Measurements from ENCODE around the gene ADAT2.
"Not testable (repeated sequence)": the region's sequence is repeated elsewhere in the genome, so short reads cannot be mapped to it uniquely, and the experiment has no call there.

ADAT2 gene

DNA sequence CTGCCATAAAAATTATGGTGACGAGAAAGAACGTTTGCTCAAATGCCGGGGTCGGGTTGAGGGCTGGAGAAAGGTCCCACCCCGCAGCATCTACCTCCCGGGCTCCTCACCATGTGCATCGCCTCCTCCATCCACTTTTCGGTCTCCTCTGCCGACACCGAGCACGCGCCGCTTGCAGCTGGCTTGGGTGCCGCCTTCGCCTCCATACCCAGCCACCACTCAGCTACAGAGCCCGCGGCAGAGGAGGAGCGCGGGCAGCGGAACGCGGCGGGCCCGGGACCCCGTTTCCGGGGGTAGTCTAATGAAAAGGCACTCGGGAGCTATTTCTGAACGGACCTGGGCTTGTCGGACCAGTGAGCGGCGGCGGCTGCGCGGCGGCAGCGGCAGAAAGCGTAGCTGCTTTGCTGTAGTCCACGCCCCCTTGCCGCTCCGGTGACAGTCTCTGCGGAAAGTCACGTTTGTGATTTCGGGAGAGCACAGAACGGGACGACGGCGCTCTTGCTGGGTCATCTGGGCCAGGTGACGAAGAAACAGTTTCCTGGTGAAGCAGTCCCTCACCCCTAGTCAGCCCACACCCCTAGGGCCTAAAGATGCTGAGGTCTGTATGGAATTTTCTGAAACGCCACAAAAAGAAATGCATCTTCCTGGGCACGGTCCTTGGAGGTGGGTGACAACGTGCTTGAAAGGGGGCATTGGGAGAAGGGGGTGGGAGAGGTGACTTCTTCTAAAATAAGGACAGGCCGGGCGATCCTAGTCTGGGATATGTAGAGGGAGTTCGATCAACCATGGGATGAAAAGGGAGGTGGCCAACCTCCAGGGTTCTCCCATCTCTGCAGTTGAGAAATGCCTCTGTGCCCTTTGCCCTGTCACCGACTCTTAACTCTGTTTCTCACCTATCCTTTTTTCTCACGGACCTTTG, at the start of gene ADAT2, which contains the start of gene PEX3:
Gene ADAT2, minus strand, starts transcription at position 243 of the 919 bp plus-strand sequence. Its CDS starts 37 bp downstream, at position 206.
Gene PEX3, plus strand, starts transcription at position 353 of the 919 bp plus-strand sequence. Its CDS starts 238 bp downstream, at position 591.
- peak; percentile 94 for DNase-seq

DNA sequence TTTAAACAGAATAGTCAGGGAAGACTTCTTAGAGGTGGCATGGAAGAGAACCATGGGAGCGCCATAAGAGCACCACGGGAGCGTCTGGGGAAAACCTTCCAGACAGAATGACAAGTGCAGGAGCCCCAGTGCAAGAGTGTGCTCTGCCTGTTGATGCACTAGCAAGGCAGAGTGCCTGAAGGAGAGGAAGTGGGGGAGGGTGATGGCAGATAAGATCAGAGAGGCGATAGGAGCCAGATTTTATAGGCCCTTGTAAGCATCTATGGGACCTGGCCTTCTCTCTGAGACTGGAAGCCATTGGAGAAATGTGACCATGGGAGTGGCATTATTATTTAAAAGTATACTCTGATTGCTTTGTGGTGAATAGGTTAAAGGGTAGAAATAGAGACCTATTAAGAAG, 47.9 kb upstream of the ADAT2 start:
- no peak for DNase-seq

DNA sequence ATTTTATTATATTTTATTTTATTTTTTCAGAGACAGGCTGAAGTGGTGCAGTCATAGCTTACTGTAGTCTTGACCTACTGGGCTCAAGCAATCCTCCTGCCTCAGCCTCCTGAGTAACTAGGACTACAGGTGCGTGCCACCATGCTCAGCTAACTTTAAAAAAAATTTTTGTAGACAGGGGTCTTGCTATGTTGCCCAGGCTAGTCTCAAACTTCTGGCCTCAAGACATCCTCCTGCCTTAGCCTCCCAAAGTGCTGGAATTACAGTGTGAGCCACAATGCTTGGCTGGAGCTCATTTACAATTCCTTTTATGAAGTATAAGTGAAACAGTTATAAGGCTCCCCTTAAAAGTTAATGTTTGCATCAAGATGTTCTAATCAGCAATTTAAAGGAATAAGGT, 46.5 kb upstream of the ADAT2 start:
- no peak for DNase-seq

DNA sequence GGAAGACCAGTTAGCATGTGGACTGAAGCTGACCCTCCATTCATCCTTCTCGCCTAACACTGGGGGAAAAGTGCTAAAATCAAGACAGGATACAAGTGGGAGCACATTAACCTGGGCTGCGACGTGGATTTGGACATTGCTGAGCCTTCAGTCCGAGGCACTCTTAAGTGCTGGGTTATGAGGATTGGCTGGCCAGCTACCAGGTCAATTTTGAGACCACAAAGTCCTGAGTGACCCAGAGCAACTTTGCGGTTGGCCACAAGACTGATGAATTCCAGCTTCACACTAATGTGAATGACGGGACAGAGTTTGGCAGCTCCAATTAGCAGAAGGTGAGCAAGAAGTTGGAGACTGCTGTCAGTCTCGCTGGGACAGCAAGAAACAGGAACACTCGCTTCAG, 40.3 kb upstream of the ADAT2 start:
- DNase-seq, result no peak

DNA sequence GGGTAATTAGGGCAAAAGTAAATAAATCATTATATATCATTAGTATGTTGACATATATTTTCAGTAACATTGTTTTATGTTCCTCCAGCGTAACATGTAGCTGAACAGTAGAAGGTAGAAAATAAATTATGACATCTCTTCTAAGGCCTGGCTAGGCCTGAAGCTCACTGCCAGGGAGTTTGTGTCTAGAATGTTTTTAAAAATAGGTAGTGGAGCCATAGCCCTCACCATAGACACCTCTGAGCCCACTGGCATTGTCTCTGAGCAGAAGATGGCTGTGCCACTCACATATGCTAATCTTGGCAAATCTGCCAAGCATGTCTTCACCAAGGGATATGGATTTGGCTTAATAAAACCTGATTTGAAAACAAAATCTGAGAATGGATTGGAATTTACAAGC, 39.7 kb upstream of the ADAT2 start:
- no peak for DNase-seq

DNA sequence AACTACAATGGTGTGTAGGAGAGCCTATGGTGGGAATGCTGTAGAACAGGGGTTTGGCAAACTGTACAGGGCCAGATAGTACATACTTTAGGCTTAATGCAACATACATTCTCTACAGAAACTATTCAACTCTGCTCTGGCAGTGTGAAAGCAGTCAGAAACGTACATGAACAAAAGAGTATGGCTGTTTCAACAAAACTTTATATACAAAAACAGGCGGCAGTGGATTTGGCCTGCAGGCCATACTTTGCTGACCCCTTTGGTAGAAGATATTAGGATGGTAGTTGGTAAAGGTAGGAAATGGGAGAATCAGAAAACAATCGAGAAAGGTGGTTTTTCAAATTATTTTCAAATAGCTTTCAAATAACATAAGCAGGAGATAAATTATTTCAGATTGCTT, 36.3 kb upstream of the ADAT2 start:
- no peak for DNase-seq

DNA sequence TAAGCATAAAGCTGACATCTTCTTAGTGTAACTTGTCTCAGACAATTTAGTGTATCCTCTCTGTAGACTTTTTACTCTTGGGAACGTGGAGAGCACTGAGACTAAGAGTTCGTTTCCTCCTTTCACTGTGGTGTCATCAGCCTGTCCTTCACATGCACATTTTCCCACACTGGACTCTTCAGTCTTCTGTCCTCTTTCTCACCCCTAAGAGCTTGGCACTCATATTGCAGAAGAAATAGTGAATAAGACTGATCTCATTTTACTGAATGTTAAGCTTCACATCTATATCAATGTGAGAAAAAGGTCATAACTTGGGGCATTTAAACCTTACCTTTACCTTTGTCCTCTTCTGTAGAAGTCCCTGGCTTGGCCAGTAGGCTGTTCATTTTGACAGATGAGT, 35.5 kb upstream of the ADAT2 start:
- no peak for DNase-seq

DNA sequence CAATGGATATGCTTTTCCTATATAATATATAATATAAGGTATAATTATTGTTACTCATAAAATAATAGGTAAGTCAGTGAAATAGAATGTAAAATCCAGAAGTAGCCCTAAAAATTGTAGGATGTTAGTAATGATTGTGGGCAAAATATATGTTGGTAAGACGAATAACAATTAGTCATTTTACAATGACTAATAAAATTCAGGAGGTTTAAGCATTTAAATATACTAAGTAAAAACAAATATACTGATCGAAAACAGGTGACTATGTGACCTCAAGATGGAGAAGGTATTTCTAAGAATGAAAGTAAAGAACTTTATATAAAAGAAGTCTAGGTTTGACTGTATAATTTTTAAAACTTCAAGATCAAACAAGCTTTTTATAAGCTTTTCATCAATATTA, 32.1 kb upstream of the ADAT2 start:
- DNase-seq, result no peak

DNA sequence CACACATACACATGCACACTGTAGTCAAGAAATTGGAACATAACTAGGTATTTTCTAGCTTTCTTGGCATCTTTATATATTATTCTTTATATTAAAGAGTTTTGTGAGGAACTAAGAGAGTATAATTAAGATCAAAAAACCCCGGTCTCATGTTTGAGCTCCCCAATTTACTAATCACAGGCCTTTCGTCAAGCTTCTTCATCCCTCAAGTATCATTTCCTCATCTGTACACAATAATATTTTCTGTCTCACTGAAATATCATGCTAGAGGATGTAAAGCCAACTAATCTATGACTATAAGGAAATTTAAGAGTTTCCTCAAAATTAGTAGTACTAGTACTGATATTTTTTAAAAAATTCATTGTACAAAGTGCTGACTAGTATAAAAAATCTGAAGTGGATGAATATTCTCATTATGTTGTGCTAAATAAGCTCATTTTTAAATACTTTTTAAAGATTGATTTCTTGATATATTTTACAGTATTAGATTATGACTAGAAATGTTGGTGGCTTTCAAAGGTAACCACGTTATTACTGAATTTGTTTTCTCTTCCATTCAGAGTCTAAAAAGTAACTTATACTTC, 28.1 kb upstream of the ADAT2 start:
- DNase-seq, result no peak

DNA sequence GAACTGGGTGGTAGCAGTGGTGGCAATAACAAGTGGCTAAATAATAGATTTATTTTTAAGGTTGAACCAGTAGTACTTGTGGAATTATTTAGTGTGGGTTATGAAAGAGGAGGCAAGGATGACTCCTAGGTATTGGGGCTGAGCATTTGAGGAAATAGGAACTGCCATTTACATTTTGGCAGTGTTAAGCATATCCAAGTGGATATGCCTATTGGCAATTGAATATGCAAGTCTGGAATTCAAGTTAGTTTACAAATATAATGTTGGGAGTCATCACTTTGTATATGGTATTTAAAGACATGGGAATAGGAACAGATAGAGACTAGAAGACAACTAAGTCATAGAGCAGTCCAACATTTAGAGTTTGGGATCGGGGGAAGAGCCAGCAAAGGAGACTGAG, 26.1 kb upstream of the ADAT2 start:
- DNase-seq, result no peak

DNA sequence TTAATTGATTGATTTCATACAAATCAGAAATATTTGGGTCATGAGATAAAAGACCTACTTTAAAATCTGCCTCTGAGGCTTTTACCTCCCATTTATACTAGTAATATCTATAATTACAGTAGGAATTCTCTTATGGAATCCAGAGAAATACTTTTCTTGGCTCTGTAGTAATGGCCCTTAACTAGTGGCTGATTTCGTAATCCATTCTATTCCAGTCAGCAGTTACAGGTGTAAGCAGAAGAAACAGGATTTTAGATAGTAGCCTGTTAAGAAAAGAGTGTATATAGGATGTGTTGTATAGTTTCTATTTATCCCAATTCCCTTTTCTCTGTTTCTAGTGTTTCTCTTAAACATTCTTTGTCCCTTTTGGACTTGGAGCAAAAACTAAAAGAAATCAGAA, 21.3 kb upstream of the ADAT2 start:
- DNase-seq, result no peak

DNA sequence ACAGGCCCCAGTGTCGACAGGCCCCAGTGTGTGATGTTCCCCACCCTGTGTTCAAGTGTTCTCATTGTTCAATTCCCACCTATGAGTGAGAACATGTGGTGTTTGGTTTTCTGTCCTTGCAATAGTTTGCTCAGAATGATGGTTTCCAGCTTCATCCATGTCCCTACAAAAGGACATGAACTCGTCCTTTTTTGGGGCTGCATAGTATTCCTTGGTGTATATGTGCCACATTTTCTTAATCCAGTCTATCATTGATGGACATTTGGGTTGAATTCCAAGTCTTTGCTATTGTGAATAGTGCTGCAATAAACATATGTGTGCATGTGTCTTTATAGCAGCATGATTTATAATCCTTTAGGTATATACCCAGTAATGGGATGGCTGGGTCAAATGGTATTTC, 18.3 kb upstream of the ADAT2 start:
- DNase-seq, result not testable (repeated sequence)

DNA sequence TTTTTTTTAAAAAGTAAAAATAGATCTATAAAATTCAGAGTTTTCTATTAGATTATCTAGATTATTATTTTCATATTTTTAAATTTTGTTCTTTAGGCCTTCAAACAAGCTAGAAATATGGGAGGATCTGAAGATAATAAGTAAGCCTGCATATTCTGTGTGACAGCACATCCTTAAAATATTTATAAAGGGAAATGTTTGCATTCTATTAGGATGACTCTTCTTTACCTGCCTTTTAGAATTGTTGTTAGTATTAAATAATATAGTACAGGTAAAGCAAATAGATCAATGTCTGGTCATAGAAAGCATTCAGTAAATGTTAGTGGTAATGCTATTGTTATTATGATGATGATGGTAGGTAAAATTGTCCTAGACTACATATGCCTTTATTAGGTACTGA, 17.5 kb upstream of the ADAT2 start:
- no peak for DNase-seq

DNA sequence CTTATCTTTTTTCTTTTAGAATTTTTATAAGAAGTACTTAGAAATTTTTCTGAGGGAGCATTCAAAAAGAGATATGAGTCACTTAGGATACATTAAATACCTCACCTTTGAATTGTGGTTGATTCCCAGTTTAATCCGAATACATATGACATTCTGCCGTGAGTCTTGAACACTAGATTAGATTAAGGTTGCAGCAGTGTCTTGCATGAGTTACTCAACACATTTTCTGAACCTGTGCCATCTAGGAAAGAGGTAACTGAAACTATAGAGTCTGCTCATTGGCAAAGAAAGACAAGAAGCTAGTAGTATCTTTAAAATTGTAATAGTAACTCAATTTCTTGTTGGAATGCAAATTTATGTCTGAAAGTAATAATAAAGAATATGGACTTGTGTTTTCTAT, 15.1 kb upstream of the ADAT2 start:
- no peak for DNase-seq

DNA sequence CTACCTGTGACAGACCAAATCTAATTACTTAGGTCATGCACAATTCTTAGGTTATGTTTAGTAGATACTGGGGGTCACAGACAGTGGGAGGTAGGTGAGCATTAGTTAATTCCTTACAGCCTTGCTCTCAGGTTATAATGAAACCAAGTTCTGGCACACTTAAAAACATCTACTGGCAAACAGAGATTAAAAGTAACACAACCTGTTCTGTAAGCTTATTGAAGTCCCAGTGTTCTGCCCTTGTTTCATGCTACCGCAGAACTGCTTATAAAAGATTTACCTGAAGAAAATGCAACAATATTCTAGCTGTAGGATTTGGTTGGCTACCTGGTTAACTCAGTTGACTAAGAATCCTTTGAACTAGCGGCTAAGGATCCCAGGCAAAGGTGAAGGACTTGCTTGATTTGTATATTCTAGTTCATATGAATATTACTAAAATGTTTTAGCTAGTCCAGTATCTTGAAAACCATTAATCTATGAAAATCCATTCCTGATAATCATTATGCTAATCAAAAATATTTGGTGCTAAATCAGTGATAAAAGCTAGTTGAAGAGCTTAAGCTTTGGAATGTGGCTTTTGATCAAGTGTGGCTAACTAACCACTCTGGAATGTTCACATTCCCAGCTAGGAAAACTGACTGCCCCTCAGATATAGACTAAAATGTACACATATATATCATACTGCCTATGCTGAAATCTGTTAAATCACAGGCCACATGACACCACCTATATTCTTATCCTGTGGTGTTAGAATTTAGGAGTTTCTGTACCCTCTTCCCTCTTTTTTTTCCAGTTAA, 7.3 kb upstream of the ADAT2 start:
- no peak for DNase-seq

DNA sequence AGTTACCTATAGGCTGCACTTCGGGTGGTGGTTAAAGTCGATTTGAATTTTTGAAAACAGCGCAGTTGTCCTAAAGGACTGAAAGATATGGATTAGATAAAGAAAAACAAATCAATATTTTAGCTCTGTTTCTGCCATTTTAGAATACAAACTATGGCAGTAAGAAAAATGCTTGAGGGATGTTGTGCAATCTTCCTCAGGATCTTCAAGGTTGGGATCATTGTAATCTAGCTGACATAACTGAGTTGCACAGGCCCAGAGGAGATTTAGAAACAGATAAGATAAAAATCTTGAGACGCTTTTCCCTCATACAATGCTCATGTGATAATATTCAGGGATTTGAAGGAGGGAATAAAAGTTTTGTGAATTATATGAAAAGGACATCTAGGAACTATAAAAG, 1.0 kb upstream of the ADAT2 start:
- no peak for DNase-seq

DNA sequence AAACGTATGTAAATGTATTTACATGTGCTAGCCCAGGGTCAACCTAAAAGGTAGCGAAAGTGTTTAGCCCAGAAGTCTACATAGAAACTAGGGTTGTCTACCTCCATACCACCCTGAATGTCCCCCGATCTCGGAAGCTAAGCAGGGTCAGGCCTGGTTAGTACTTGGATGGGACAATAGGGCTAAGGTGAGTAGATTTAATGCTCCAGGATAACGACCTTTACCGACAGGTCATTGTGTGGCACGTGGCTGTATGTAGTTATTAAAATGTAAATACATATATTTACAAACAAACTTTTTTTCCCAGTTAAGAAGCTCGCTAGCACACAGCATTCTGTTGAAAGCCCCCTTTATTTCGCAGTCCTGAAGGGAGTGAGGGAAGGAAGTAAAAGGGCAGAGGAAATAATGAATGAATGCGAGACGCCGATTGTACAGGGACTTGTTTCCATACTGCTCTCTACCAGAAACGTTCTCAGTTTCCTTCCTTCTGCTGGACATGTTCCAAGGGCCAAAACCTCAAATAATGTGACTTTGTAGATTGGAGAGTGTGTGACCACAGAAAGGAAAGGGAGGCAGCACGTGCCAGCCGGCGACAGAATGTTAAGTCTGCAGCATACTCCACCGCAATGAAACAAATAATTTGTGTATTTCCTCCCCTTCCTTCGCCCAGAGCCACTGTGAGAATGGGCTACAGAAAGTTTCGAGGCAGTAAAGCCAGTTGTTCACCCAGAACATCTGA, 612 bp downstream of the ADAT2 start:
- DNase-seq, result peak; percentile 30

DNA sequence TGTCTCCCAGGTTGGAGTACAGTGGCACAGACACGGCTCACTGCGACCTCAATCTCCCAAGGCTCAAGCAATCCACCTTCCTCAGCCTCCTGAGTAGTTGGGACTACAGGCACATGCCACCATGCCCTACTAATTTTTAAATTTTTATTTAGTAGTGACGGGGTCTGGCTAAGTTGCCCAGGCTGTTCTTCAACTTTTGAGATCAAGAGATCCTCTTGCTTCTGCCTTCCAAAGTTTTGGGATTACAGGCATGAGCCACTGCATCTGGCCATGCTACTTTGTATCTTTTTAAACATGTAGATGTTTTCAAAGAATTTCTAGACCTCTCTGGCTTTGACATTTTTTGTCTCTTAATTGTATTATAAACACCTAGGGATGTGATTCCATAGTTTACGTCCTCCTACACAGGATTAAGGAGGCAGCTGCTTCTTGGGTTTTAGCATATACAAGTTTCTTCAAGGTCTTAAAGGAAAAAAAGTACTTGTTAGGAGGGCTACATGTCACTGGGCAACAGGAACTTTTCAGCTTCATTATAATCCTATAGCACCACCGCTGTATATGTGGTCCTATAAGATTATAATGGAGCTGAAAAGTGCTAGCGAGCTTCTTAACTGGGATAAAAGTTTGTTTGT, 1.3 kb downstream of the ADAT2 start:
- DNase-seq, result no peak

DNA sequence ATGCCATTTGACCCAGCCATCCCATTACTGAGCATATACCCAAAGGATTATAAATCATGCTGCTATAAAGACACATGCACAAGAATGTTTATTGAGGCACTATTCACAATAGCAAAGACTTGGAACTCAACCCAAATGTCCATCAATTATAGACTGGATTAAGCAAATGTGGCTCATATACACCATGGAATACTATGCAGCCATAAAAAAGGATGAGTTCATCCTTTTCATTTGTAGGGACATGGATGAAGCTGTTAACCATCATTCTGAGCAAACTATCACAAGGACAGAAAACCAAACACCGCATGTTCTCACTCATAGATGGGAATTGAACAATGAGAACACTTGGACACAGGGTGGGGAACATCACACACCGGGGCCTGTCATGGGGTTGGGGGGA, 2.6 kb downstream of the ADAT2 start:
- DNase-seq, result not testable (repeated sequence)

DNA sequence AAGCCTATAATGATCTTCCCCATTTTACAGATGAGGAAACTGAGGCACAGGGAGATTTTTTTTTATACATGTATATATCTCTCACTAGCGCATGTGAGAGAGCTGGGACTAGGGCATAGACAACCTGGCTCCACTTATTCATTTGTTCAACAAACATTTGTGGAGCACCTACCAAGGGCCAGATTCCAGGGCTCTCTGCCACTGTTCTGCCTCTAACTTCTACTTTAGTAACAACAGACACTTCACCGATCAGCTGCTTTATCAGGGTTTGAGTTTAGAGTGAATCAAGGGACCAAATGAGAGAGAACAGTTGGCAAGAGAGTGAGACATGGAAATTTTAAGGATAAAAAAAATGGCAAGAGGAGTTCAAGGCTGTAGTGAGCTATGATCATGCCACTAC, 7.4 kb downstream of the ADAT2 start:
- DNase-seq, result no peak

DNA sequence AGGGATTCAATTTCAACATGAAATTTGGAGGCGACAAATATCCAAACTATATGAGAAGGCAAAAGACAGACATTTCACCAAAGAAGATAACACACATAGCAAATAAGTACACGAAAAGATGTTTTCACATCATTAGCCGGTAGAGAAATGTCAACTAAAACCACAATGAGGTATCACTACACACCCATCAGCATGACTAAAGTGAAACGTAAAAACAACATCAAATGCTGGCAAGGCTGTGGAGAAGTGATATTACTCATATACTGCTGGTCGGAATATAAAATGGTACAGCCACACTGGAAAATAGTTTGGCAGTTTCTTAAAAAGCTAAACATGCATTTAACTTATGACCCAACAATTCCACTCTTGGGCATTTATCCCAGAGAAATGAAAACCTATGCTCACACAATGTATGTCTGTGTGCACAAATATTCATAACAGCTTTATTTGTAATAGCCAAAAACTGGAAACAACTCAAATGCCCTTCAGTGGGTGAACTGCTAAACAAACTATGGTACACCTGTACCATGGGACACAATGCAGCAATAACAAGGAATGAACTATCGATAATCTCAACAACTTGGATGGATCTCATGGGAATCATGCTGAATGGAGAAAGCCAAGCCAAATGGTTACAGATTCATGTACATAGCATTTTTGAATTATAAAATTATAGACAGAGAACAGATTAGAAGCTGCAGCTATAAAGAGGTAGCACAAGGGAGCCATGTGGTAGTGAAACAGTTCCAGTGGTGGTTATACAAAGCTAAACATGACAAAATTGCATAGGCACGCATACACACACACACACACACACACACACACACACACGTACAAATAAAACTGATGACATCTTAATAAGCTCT, 8.6 kb downstream of the ADAT2 start:
- DNase-seq, result peak; percentile 10
